ENCODE data around the gene KDM2B.

DNA sequence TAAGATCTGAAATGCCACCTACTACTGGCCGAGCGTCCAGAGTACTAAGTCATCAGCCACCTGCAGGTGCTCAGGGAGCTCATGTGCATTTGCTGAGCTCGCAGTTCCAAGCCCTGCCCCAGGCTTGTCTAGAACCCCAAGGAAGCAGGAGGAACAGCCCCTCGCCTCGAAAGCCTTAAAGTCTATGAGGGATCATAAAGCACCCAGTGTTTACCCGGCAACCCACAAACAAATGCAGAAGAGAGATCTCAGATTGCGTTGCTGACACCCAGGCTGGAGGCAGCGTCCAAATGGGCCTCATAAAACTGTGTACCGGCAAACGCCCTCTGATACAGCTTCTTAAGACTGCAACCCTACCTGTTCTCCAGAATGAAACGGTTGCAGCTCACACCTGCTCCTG lies 6.8 kb downstream of the KDM2B start:
- TF ChIP-seq, protein P1, sequence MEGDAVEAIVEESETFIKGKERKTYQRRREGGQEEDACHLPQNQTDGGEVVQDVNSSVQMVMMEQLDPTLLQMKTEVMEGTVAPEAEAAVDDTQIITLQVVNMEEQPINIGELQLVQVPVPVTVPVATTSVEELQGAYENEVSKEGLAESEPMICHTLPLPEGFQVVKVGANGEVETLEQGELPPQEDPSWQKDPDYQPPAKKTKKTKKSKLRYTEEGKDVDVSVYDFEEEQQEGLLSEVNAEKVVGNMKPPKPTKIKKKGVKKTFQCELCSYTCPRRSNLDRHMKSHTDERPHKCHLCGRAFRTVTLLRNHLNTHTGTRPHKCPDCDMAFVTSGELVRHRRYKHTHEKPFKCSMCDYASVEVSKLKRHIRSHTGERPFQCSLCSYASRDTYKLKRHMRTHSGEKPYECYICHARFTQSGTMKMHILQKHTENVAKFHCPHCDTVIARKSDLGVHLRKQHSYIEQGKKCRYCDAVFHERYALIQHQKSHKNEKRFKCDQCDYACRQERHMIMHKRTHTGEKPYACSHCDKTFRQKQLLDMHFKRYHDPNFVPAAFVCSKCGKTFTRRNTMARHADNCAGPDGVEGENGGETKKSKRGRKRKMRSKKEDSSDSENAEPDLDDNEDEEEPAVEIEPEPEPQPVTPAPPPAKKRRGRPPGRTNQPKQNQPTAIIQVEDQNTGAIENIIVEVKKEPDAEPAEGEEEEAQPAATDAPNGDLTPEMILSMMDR (IDR thresholded peaks at IDR 0.05; ENCODE audit: low read depth, low read length): no peak
- TF ChIP-seq EZH2phosphoT487 (IDR thresholded peaks at IDR 0.05; ENCODE audit: low read depth): no peak

Data from OCI-LY3 (cell line).